ENCODE measurements around the gene OSBPL5.

DNA sequence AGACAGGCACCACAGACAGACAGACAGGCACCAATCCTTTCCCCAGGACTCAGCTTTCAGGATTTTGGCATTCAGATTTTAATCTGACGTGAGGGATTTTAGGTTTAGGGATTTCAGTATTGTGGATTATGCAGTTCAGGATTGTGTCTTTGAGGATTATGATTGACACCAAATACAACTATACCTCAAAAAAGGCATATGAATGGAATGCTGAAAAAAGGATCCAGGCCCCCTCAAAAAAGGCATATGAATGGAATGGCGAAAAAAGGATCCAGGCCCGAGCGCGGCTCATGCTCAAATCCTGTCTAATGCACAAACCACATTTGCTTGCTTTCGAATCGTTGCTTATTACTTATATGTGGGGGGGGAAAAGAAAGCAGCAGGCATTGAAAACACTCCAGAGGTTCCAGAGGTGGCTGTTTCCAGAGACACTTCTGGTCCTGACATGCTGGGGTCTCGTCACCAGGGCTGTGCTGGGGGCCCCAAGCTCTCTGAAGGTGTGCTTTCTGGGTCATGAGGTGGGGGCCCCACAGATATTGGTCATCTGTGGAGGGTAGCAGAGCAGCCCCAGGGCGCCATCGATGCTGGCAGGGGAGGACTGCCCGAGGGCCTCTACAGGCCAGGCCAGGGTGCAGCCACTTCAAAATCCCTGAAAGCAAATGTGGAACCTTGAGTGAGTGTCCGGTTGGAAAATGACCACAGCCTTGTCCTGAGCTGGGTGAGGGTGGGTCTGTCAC is 16.8 kb upstream of the OSBPL5 start:
- no peak for TF ChIP-seq FOXA1 (IDR thresholded peaks at IDR 0.05)
- TF ChIP-seq SP1 (IDR thresholded peaks at IDR 0.05) = no peak
- TF ChIP-seq SUZ12 (IDR thresholded peaks at IDR 0.05) = no peak
- TF ChIP-seq FOXM1 (IDR thresholded peaks at IDR 0.05; ENCODE audit: borderline replicate concordance) = no peak
- no peak for TF ChIP-seq BHLHE40 (IDR thresholded peaks at IDR 0.05; ENCODE audit: borderline replicate concordance)
- no peak for TF ChIP-seq LEF1 (IDR thresholded peaks at IDR 0.05; ENCODE audit: borderline replicate concordance)
